ENCODE data around the gene SH3YL1. TPM values are rescaled to one million over a fixed set of nuclear protein-coding genes. Genes with fewer than 3 reads are reported as not detected.

Gene SH3YL1
- total RNA-seq, 2 donors from 2014 or later, result 72.4 to 117 TPM

- no peak for DNase-seq (ENCODE audit: low spot score)
- TF ChIP-seq POLR2A (IDR thresholded peaks at IDR 0.05) (no peak), POLR2AphosphoS5 (IDR thresholded peaks at IDR 0.05) (no peak), CTCF (IDR thresholded peaks at IDR 0.05) (no peak)
- WGBS, result 76% methylated on average over 5 of the region's 5 CpGs
- Histone ChIP-seq H3K27ac (no peak overlapping the region), H3K36me3 (no peaks in the 10 kb centered on the region), H3K9me3 (no peaks in the 10 kb centered on the region), H3K27me3 (replicated peaks; ENCODE audit: insufficient read depth) (no peaks in the 10 kb centered on the region), H3K4me3 (no peak overlapping the region), H3K4me1 (replicated peaks) (no peaks in the 10 kb centered on the region)
- intact Hi-C loops (cut with DNase I), result no loop called here
Measured at GRCh38 chr2:196406-196805, 67.4 kb downstream of the SH3YL1 start.

GRCh38 chr2:195932-196331 is 67.9 kb downstream of the SH3YL1 start:
- Histone ChIP-seq H3K4me1 (replicated peaks) (no peaks in the 10 kb centered on the region), H3K36me3 (no peaks in the 10 kb centered on the region), H3K27ac (no peak overlapping the region), H3K4me3 (no peak overlapping the region), H3K9me3 (no peaks in the 10 kb centered on the region), H3K27me3 (replicated peaks; ENCODE audit: insufficient read depth) (no peaks in the 10 kb centered on the region)
- no peak for TF ChIP-seq POLR2AphosphoS5 (IDR thresholded peaks at IDR 0.05)
- no peak for TF ChIP-seq CTCF (IDR thresholded peaks at IDR 0.05)
- no peak for TF ChIP-seq POLR2A (IDR thresholded peaks at IDR 0.05)
- intact Hi-C loops (cut with DNase I), result no loop called here
- WGBS, result 87% methylated on average over 7 of the region's 7 CpGs
- no peak for DNase-seq (ENCODE audit: low spot score)

GRCh38 chr2:193141-193671 is 70.6 kb downstream of the SH3YL1 start:
- WGBS, result 78% methylated on average over 17 of the region's 17 CpGs
- Histone ChIP-seq H3K9me3 (no peaks in the 10 kb centered on the region), H3K4me3 (no peak overlapping the region), H3K27me3 (replicated peaks; ENCODE audit: insufficient read depth) (no peaks in the 10 kb centered on the region), H3K27ac (no peak overlapping the region), H3K4me1 (replicated peaks) (no peaks in the 10 kb centered on the region), H3K36me3 (no peaks in the 10 kb centered on the region)
- TF ChIP-seq CTCF (IDR thresholded peaks at IDR 0.05), result no peak
- no peak for TF ChIP-seq POLR2A (IDR thresholded peaks at IDR 0.05)
- TF ChIP-seq POLR2AphosphoS5 (IDR thresholded peaks at IDR 0.05), result no peak
- intact Hi-C loops (cut with DNase I), result no loop called here
- no peak for DNase-seq (ENCODE audit: low spot score)

GRCh38 chr2:191311-192190 is 72.3 kb downstream of the SH3YL1 start:
- no peak overlapping the region for H3K4me3 ChIP-seq
- TF ChIP-seq POLR2A (IDR thresholded peaks at IDR 0.05) (no peak), CTCF (IDR thresholded peaks at IDR 0.05) (no peak), POLR2AphosphoS5 (IDR thresholded peaks at IDR 0.05) (no peak)
- no peaks in the 10 kb centered on the region for H3K36me3 ChIP-seq
- no peaks in the 10 kb centered on the region for H3K27me3 ChIP-seq (replicated peaks; ENCODE audit: insufficient read depth)
- H3K27ac ChIP-seq, result no peak overlapping the region
- intact Hi-C loops (cut with DNase I), result no loop called here
- H3K9me3 ChIP-seq, result no peaks in the 10 kb centered on the region
- 87% methylated on average over 20 of the region's 29 CpGs for WGBS
- H3K4me1 ChIP-seq (replicated peaks), result no peaks in the 10 kb centered on the region
- DNase-seq (ENCODE audit: low spot score), result no peak

- intact Hi-C loops (cut with DNase I), result no loop called here
- Histone ChIP-seq H3K9me3 (no peaks in the 10 kb centered on the region), H3K4me1 (replicated peaks) (no peaks in the 10 kb centered on the region), H3K27ac (no peak overlapping the region), H3K36me3 (no peaks in the 10 kb centered on the region), H3K27me3 (replicated peaks; ENCODE audit: insufficient read depth) (no peaks in the 10 kb centered on the region), H3K4me3 (no peak overlapping the region)
- WGBS, result 67% methylated on average over 2 of the region's 2 CpGs
- DNase-seq (ENCODE audit: low spot score), result no peak
- TF ChIP-seq POLR2A (IDR thresholded peaks at IDR 0.05) (no peak), POLR2AphosphoS5 (IDR thresholded peaks at IDR 0.05) (no peak), CTCF (IDR thresholded peaks at IDR 0.05) (no peak)
Measured at GRCh38 chr2:187825-188224, 76.0 kb downstream of the SH3YL1 start.

Data from prostate gland (tissue), 2 donors.